Measurements from ENCODE around the gene C1orf159. TPM values are rescaled to one million over a fixed set of nuclear protein-coding genes. Genes with fewer than 3 reads are reported as not detected.

Gene C1orf159
- total and polyA plus RNA-seq, 2 donors from 2014 or later: 8.6 to 14.8 TPM

DNA sequence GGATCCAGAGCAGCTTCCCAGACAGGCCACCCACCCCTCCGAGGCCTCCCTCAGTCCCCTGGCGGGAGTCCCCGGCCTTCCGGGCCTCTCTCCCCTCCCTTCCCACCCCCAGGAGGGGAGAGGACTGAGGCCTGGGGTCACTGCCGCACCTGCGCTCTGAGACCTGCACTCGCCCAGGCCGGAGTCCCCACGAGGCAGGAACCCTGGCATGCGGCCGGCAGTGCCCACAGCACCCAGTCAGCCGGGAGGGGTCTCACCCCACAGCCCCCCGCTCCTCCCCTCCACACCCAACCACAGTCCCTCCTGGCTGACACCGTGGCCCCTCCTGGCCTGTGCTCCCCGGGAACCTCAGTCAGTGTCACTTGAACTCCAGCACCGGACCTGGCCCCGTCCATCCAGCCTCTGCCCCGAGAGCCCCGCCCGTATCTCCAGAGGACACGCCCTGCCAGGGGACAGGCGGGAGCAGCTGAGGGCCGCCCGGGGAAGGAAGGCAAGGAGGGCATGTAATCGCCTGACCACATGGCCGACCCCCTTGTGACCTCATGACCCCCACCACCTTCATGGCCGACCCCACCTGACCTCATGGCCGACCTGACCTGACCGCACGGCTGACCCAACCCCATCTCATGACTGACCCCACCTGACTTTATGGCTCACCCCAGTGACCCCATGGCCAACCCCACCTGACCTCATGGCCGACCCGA lies 29.1 kb upstream of the C1orf159 start:
- no peaks in the 10 kb centered on the region for H3K27me3 ChIP-seq (ENCODE audit: control insufficient read depth, insufficient read depth, low read length)
- FAIRE-seq (no peak), DNase-seq (no peak)
- peak overlapping the region in 1 of 2 donors; percentile 17 for H3K27ac ChIP-seq (ENCODE audit: low read depth in 2 of 2, low read length in 2 of 2)
- H3K9me3 ChIP-seq (ENCODE audit: control insufficient read depth in 2 of 3, insufficient read depth in 1 of 3, low read length in 3 of 3): no peaks in the 10 kb centered on the region
- intact Hi-C loops (cut with DNase I): no loop called here
- no peak overlapping the region for H3K4me3 ChIP-seq (ENCODE audit: low read length in 3 of 3)
- TF ChIP-seq, protein P1, sequence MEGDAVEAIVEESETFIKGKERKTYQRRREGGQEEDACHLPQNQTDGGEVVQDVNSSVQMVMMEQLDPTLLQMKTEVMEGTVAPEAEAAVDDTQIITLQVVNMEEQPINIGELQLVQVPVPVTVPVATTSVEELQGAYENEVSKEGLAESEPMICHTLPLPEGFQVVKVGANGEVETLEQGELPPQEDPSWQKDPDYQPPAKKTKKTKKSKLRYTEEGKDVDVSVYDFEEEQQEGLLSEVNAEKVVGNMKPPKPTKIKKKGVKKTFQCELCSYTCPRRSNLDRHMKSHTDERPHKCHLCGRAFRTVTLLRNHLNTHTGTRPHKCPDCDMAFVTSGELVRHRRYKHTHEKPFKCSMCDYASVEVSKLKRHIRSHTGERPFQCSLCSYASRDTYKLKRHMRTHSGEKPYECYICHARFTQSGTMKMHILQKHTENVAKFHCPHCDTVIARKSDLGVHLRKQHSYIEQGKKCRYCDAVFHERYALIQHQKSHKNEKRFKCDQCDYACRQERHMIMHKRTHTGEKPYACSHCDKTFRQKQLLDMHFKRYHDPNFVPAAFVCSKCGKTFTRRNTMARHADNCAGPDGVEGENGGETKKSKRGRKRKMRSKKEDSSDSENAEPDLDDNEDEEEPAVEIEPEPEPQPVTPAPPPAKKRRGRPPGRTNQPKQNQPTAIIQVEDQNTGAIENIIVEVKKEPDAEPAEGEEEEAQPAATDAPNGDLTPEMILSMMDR (IDR thresholded peaks at IDR 0.05; ENCODE audit: borderline replicate concordance, extremely low read depth, insufficient read depth): no peak
- H3K9ac ChIP-seq (ENCODE audit: low read length in 3 of 3): no peak overlapping the region
- H3K4me1 ChIP-seq (ENCODE audit: control insufficient read depth in 2 of 3, insufficient read depth in 2 of 3, low read depth in 1 of 3, low read length in 3 of 3): no peaks in the 10 kb centered on the region
- H3K36me3 ChIP-seq (ENCODE audit: control insufficient read depth in 2 of 3, insufficient read depth in 3 of 3, low read length in 3 of 3): no peaks in the 10 kb centered on the region

DNA sequence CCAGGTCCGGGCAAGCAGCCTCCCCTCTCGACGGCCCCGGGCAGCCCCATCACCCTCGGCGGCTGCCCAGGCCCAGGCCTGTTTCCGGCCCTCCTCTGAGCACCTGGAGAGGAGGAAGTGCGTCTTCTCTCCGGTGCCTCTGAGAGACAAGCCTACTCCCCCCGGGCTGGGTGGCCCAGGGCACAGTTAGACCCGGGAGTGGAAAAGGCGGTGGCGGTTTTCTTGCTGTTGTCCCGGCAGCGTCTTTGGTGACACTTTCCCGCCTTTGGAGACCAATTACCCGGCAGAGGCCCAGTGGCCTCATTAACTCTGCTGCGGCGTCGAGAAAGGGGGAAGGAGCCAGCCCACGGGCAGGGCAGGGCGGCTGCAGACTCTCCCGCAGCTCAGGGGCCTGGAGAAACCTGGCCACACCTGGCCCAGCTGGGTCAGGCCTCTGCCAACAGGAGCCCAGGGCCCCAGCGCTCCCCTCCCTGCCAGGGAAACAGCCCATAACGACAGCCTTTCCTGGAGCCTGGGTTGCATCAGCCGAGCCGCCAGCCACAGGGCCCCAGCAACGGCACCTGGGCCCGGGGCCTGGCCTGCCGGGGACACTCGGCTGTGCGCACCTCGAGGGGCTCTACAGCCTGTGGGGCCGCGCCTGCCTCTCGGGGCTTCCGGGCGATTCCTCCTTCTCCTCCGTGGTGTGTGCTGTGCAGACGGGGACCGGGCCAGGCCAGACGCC lies 28.4 kb upstream of the C1orf159 start:
- no peaks in the 10 kb centered on the region for H3K4me1 ChIP-seq (ENCODE audit: control insufficient read depth in 2 of 3, insufficient read depth in 2 of 3, low read depth in 1 of 3, low read length in 3 of 3)
- TF ChIP-seq, protein P1 (IDR thresholded peaks at IDR 0.05; ENCODE audit: borderline replicate concordance, extremely low read depth, insufficient read depth): no peak
- H3K36me3 ChIP-seq (ENCODE audit: control insufficient read depth in 2 of 3, insufficient read depth in 3 of 3, low read length in 3 of 3): no peaks in the 10 kb centered on the region
- FAIRE-seq: no peak
- no peaks in the 10 kb centered on the region for H3K27me3 ChIP-seq (ENCODE audit: control insufficient read depth, insufficient read depth, low read length)
- H3K9ac ChIP-seq (ENCODE audit: low read length in 3 of 3): no peak overlapping the region
- no peak overlapping the region for H3K4me3 ChIP-seq (ENCODE audit: low read length in 3 of 3)
- H3K27ac ChIP-seq (ENCODE audit: low read depth in 2 of 2, low read length in 2 of 2): peak overlapping the region in 1 of 2 donors; percentile 28
- H3K9me3 ChIP-seq (ENCODE audit: control insufficient read depth in 2 of 3, insufficient read depth in 1 of 3, low read length in 3 of 3): no peaks in the 10 kb centered on the region
- DNase-seq: peak in 4 of 5 donors; percentile 56 to 91 (median 65)
- intact Hi-C loops (cut with DNase I): no loop called here

GRCh38 chr1:1143636-1144035 lies 27.7 kb upstream of the C1orf159 start:
- DNase-seq: no peak
- intact Hi-C loops (cut with DNase I): no loop called here
- H3K27ac ChIP-seq (ENCODE audit: low read depth in 2 of 2, low read length in 2 of 2): no peak overlapping the region
- H3K4me3 ChIP-seq (ENCODE audit: low read length in 3 of 3): no peak overlapping the region
- no peaks in the 10 kb centered on the region for H3K9me3 ChIP-seq (ENCODE audit: control insufficient read depth in 2 of 3, insufficient read depth in 1 of 3, low read length in 3 of 3)
- no peak overlapping the region for H3K9ac ChIP-seq (ENCODE audit: low read length in 3 of 3)
- no peak for FAIRE-seq
- H3K4me1 ChIP-seq (ENCODE audit: control insufficient read depth in 2 of 3, insufficient read depth in 2 of 3, low read depth in 1 of 3, low read length in 3 of 3): no peaks in the 10 kb centered on the region
- no peaks in the 10 kb centered on the region for H3K36me3 ChIP-seq (ENCODE audit: control insufficient read depth in 2 of 3, insufficient read depth in 3 of 3, low read length in 3 of 3)
- H3K27me3 ChIP-seq (ENCODE audit: control insufficient read depth, insufficient read depth, low read length): no peaks in the 10 kb centered on the region
- TF ChIP-seq, protein P1 (IDR thresholded peaks at IDR 0.05; ENCODE audit: borderline replicate concordance, extremely low read depth, insufficient read depth): no peak

Data from kidney (tissue), 14 donors.